ENCODE results near the gene BICD1. TPM values are rescaled to one million over a fixed set of nuclear protein-coding genes. Genes with fewer than 3 reads are reported as not detected.

BICD1 gene
- total RNA-seq, 1 experiment from 2014 or later, result 8.1 TPM

DNA sequence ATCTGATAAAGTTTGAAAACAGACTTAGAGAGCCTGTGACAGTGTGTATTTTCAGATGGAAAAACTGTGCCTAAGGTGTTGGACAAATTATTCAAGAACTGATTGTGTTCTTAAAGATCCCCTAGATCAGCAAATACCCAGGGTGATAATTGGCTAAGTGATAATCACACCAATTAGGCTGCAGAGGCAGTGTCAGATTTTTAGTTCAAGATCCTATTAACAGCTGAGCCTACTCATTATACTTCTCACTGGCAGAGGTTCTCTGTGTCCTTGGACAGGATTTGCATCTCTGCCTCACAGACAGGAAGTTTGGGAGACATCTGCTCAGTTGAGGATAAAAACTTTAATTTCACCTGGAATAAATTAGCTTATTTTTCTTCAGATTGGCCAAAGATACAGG is 288.4 kb downstream of the BICD1 start:
- in situ Hi-C loops (cut with HindIII; ENCODE audit: low pct_unique_long_range_greater_than_20kb, low sequenced_read_pairs), result no loop called here
- no peak for DNase-seq (ENCODE audit: low read depth, low spot score)

DNA sequence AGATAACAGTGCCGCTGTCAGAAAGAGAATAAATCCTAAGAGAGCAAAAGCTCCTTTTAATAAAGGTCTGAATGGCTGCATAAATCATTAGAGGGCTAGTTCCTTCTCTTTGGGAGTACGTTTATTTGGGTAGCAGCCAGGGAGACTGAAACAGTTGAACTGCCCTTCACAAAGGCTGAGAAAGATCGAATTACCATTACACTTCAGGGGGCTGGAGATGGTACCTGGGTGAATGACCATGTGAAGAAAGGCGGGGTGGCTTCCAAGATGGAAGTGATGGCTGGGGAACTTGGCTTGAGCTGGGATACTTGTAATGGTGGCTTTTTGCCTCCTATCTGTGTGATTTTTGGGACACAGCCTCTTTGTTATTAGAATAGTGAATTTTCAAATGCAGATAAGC is 291.0 kb downstream of the BICD1 start:
- in situ Hi-C loops (cut with HindIII; ENCODE audit: low pct_unique_long_range_greater_than_20kb, low sequenced_read_pairs), result no loop called here
- DNase-seq (ENCODE audit: low read depth, low spot score), result no peak

DNA sequence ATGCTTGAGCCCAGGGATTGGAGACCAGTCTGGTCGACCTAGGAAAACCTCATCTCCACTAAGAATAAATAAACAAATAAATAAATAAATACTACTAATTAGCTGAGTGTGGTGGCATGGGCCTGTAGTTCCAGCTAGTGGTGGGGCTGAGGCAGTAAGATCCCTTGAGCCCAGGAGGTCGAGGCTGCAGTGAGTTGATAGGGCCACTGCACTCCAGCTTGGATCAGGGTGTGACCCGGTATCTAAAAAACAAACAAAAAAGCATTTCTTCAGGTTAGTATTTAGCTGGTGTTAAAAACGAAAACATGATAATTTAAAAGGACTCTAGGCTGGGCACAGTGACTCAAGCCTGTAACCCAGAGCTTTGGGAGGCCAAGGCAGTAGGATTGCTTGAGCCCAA is 291.5 kb downstream of the BICD1 start:
- DNase-seq (ENCODE audit: low read depth, low spot score), result no peak
- in situ Hi-C loops (cut with HindIII; ENCODE audit: low pct_unique_long_range_greater_than_20kb, low sequenced_read_pairs), result no loop called here

DNA sequence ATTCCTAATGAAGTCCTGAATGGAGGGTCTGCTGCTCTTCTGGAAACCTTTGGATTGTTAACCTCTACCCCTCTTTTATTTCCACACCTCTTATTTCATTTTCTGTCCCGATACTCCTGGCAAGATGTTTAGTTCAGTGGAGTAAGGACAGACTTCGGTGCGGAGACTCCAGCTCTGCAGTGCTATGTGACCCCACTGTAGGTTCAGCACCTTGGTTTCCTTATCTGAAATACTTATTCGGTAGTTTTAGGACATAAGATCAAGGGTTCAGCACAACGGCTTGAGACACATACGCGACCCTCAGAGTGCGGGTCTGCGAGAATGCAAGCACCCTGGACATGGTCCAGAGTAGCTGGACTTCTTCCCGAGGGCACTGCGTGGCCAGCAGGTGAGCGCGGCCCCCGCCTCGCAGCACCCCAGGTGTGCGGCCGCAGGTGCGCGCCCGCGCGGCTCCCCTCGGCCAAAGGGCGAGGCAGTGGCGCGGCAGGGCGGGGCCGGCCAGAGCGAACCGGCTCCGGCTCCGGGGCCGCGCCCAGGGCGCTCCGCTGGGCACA is 292.2 kb downstream of the BICD1 start:
- in situ Hi-C loops (cut with HindIII; ENCODE audit: low pct_unique_long_range_greater_than_20kb, low sequenced_read_pairs), result no loop called here
- DNase-seq (ENCODE audit: low read depth, low spot score), result no peak

- peak; percentile 84 for DNase-seq (ENCODE audit: low read depth, low spot score)
- in situ Hi-C loops (cut with HindIII; ENCODE audit: low pct_unique_long_range_greater_than_20kb, low sequenced_read_pairs), result no loop called here
These were observed 292.9 kb downstream of the BICD1 start, which contains the start of gene FGD4 for GRCh38 chr12:32399370-32400113. Gene FGD4 (plus strand): TSS chr12:32399558.

- no peak for DNase-seq (ENCODE audit: low read depth, low spot score)
- in situ Hi-C loops (cut with HindIII; ENCODE audit: low pct_unique_long_range_greater_than_20kb, low sequenced_read_pairs), result no loop called here
These were observed 293.5 kb downstream of the BICD1 start for GRCh38 chr12:32400114-32400672.

DNA sequence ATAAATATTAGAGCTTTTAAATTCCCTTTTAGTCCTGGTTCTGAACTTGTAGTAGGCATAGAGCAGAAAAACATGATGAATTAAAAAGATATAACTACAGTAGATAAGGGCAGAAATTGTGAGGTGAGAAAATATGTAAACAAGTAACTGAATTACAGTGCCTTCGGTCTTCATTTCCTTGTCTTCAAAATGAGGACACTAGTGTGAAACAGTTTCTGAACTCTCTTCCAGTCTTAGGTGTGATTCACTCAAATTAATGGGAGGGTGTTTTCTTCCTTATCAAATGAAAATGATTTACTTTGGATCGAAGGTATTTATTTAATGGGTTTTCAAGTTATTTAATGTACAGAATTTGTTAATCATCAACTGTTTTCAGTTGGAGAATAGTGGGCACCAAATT is 294.2 kb downstream of the BICD1 start:
- DNase-seq (ENCODE audit: low read depth, low spot score), result no peak
- in situ Hi-C loops (cut with HindIII; ENCODE audit: low pct_unique_long_range_greater_than_20kb, low sequenced_read_pairs), result no loop called here

- DNase-seq (ENCODE audit: low read depth, low spot score), result no peak
- in situ Hi-C loops (cut with HindIII; ENCODE audit: low pct_unique_long_range_greater_than_20kb, low sequenced_read_pairs), result no loop called here
These were observed 295.5 kb downstream of the BICD1 start for GRCh38 chr12:32402170-32402569.

- in situ Hi-C loops (cut with HindIII; ENCODE audit: low pct_unique_long_range_greater_than_20kb, low sequenced_read_pairs), result no loop called here
- no peak for DNase-seq (ENCODE audit: low read depth, low spot score)
These were observed 296.3 kb downstream of the BICD1 start for GRCh38 chr12:32402946-32403345.

- no peak for DNase-seq (ENCODE audit: low read depth, low spot score)
- in situ Hi-C loops (cut with HindIII; ENCODE audit: low pct_unique_long_range_greater_than_20kb, low sequenced_read_pairs), result no loop called here
These were observed 301.1 kb downstream of the BICD1 start for GRCh38 chr12:32407795-32408194.

DNA sequence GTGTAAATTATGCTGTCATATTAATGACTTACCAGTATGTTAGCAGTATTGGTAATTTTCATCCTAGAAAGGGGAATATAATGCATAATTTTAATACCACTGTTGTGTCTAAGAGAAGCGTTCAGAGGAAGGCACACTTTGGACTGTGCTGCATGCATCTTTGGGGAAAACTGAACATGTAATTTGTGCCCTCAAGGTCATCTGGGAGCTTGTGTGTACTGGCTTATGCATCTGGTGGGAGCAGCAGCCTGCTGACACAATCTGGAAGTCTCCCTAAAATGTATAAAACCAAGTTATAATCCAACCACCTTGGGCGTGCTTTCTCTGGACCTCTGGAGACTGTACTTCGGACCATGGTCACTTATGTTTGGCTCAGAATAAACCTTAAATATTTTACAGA is 306.8 kb downstream of the BICD1 start:
- DNase-seq (ENCODE audit: low read depth, low spot score), result no peak
- in situ Hi-C loops (cut with HindIII; ENCODE audit: low pct_unique_long_range_greater_than_20kb, low sequenced_read_pairs), result no loop called here

- in situ Hi-C loops (cut with HindIII; ENCODE audit: low pct_unique_long_range_greater_than_20kb, low sequenced_read_pairs), result no loop called here
- no peak for DNase-seq (ENCODE audit: low read depth, low spot score)
These were observed 311.6 kb downstream of the BICD1 start for GRCh38 chr12:32418221-32418620.

- in situ Hi-C loops (cut with HindIII; ENCODE audit: low pct_unique_long_range_greater_than_20kb, low sequenced_read_pairs), result no loop called here
- no peak for DNase-seq (ENCODE audit: low read depth, low spot score)
These were observed 312.4 kb downstream of the BICD1 start for GRCh38 chr12:32418903-32419519.

GRCh38 chr12:32419520-32419960 is 312.9 kb downstream of the BICD1 start:
- no peak for DNase-seq (ENCODE audit: low read depth, low spot score)
- in situ Hi-C loops (cut with HindIII; ENCODE audit: low pct_unique_long_range_greater_than_20kb, low sequenced_read_pairs), result no loop called here

DNA sequence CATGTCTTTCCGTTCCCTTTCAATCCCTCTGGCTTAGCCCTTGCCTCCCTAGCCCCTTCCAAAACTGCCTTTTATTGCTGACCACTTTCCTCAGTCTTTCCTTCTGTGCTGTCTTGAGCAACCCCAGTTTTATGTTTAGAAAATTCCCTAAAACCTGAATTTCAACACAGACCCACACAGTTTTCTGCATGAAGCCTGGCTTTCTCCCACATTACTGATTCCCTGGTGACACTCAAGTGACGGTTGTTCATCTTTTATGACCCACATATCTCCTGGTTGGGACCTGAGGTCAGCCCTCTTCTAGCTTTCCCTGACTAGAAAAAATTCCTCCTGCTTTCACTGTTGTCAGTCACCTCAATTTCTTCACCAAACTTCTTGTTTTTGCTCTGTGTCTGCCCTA is 313.7 kb downstream of the BICD1 start:
- in situ Hi-C loops (cut with HindIII; ENCODE audit: low pct_unique_long_range_greater_than_20kb, low sequenced_read_pairs), result no loop called here

GRCh38 chr12:32423559-32423958 is 316.9 kb downstream of the BICD1 start:
- in situ Hi-C loops (cut with HindIII; ENCODE audit: low pct_unique_long_range_greater_than_20kb, low sequenced_read_pairs), result no loop called here
- DNase-seq (ENCODE audit: low read depth, low spot score), result no peak

More for the DNA sequence above, 313.7 kb downstream of the BICD1 start:
- no peak for DNase-seq (ENCODE audit: low read depth, low spot score)

DNA sequence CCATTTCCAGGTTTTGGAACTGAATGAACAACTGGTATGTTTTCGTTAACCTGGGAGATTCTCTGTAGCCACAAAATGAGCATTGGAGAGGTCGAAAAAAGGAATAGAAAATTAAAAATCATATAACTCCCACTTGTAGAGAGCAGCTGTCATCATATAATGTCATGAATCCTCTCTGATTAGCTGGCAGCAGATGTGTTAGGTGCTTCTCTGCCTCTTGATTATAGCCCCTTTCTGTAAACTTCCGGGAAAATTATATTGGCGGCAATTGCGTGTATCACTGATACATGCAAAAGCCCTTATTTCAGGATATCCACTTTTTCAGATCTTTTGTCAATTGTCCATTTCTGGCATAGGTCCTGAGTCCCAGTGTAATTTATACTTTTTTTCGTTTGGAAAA is 324.4 kb downstream of the BICD1 start:
- in situ Hi-C loops (cut with HindIII; ENCODE audit: low pct_unique_long_range_greater_than_20kb, low sequenced_read_pairs), result no loop called here
- no peak for DNase-seq (ENCODE audit: low read depth, low spot score)
